GM19035 (cell line): ENCODE results near the gene MRO.
"Not testable (repeated sequence)": the region's sequence is repeated elsewhere in the genome, so short reads cannot be mapped to it uniquely, and the experiment has no call there.

ENCODE experiments used
- ATAC-seq: cut with Tn5 transposase; IDR thresholded peaks from one replicate; pipeline ENCODE4 v1.9.1; 2021; ENCODE audit not compliant: unreplicated experiment

MRO gene

GRCh38 chr18:50819728-50820378 is at the start of gene MRO:
MRO (minus strand) TSS chr18:50820016; CDS start chr18:50809400, 10,616 bp downstream.
- ATAC-seq = peak; percentile 97

GRCh38 chr18:50869150-50869549 is 49.3 kb upstream of the MRO start:
- no peak for ATAC-seq

- no peak for ATAC-seq
Observed at GRCh38 chr18:50866765-50867164, 46.9 kb upstream of the MRO start.

- ATAC-seq = no peak
Observed at GRCh38 chr18:50863840-50864375, 44.1 kb upstream of the MRO start.

GRCh38 chr18:50862401-50862800 is 42.6 kb upstream of the MRO start:
- no peak for ATAC-seq

GRCh38 chr18:50861617-50862016 is 41.8 kb upstream of the MRO start:
- no peak for ATAC-seq

GRCh38 chr18:50859793-50860555 is 40.2 kb upstream of the MRO start:
- ATAC-seq = no peak

GRCh38 chr18:50857694-50858093 is 37.9 kb upstream of the MRO start:
- no peak for ATAC-seq

GRCh38 chr18:50857166-50857565 is 37.4 kb upstream of the MRO start:
- ATAC-seq = not testable (repeated sequence)

GRCh38 chr18:50855976-50856757 is 36.4 kb upstream of the MRO start:
- no peak for ATAC-seq

GRCh38 chr18:50853863-50854271 is 34.1 kb upstream of the MRO start:
- ATAC-seq = no peak

GRCh38 chr18:50850307-50851065 is 30.7 kb upstream of the MRO start:
- ATAC-seq = no peak

GRCh38 chr18:50849419-50849821 is 29.6 kb upstream of the MRO start:
- ATAC-seq = no peak

- no peak for ATAC-seq
Observed at GRCh38 chr18:50848991-50849390, 29.2 kb upstream of the MRO start.

- ATAC-seq = no peak
Observed at GRCh38 chr18:50848061-50848551, 28.3 kb upstream of the MRO start.

GRCh38 chr18:50847192-50847591 is 27.4 kb upstream of the MRO start:
- no peak for ATAC-seq

- ATAC-seq = no peak
Observed at GRCh38 chr18:50844960-50845359, 25.1 kb upstream of the MRO start.

GRCh38 chr18:50844554-50844953 is 24.7 kb upstream of the MRO start:
- no peak for ATAC-seq

- no peak for ATAC-seq
Observed at GRCh38 chr18:50842846-50843245, 23.0 kb upstream of the MRO start.

- no peak for ATAC-seq
Observed at GRCh38 chr18:50839996-50840395, 20.2 kb upstream of the MRO start.

- ATAC-seq = no peak
Observed at GRCh38 chr18:50839341-50839740, 19.5 kb upstream of the MRO start.
